ENCODE results near the gene NGRN. TPM values are rescaled to one million over a fixed set of nuclear protein-coding genes. Genes with fewer than 3 reads are reported as not detected.
A peak's percentile ranks its signal among the peaks of the same experiment; 100 is the strongest.

NGRN gene
- total RNA-seq, 1 experiment from 2014 or later, result 93.4 TPM

DNA sequence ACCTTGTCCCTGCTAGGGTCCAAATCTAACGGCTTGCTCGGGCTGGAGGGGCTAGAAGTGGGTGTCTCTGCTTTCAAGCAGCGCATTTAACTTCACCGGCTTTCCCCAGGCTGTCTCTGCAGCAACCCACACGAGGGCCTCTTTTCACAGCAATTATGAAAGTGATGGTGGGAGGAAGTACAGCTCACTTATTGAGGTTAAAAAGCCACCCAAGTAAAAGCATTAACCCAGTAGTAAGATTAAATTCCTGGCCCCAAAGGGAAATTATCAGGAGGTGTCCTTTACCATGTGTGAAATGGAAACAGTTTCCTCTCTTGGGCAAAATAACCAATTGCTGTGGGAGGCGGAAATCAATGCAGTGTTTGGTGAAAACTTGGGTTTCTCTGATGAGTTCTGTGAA lies 41.1 kb downstream of the NGRN start:
- no peak overlapping the region for H3K4me3 ChIP-seq
- no peaks in the 10 kb centered on the region for H3K9me3 ChIP-seq (replicated peaks)
- no peaks in the 10 kb centered on the region for H3K36me3 ChIP-seq
- H3K27me3 ChIP-seq, result no peaks in the 10 kb centered on the region; the same call in 1 of the 2 replicates
- DNase-seq, result no peak
- H3K4me1 ChIP-seq, result no peaks in the 10 kb centered on the region
- H3K27ac ChIP-seq, result no peak overlapping the region

DNA sequence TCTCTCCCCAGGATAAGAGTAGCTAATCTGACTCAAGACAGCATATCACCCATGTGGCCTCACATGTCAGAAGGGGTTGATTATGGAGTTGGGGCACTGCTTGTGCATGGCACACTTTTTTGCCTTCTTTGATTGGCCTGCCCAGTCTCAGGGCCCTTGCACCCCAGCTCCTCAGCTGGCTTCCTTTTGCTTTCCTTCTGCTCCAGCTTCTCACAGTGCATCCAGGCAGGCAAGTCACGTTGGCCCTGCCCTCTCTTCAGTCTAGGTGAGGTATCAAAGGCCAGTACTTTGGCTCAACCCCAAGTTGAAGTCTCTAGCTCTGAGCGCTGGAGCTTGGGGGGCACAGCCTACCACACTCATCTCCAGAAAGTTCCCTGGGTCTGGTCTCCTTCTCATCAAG lies 42.2 kb downstream of the NGRN start:
- no peak for DNase-seq
- Histone ChIP-seq H3K27me3 (no peaks in the 10 kb centered on the region; the same call in 1 of the 2 replicates), H3K9me3 (replicated peaks) (no peaks in the 10 kb centered on the region), H3K36me3 (no peaks in the 10 kb centered on the region), H3K4me1 (no peaks in the 10 kb centered on the region), H3K4me3 (no peak overlapping the region), H3K27ac (no peak overlapping the region)

DNA sequence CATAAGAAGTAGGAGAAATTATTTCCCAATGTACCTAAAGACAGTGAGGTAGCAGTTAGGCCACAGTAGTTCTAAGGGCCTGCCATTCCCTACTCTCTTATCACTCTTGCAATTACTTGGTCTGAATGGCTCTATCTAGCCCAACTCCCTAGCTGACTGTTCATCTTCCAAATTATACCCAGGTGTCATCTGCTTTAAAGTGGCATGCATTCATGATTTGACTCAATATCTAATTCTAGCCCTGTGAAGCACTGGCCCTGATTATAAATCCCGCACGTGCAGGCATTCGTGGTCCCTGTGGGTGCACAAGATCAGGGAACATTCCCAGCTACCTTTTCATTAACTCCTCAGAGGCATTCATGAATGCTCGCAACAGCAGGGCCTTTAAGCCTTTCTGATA lies 43.5 kb downstream of the NGRN start:
- no peak overlapping the region for H3K4me3 ChIP-seq
- no peaks in the 10 kb centered on the region; the same call in 1 of the 2 replicates for H3K27me3 ChIP-seq
- H3K36me3 ChIP-seq, result no peaks in the 10 kb centered on the region
- H3K9me3 ChIP-seq (replicated peaks), result no peaks in the 10 kb centered on the region
- H3K4me1 ChIP-seq, result no peaks in the 10 kb centered on the region
- DNase-seq, result no peak
- no peak overlapping the region for H3K27ac ChIP-seq

DNA sequence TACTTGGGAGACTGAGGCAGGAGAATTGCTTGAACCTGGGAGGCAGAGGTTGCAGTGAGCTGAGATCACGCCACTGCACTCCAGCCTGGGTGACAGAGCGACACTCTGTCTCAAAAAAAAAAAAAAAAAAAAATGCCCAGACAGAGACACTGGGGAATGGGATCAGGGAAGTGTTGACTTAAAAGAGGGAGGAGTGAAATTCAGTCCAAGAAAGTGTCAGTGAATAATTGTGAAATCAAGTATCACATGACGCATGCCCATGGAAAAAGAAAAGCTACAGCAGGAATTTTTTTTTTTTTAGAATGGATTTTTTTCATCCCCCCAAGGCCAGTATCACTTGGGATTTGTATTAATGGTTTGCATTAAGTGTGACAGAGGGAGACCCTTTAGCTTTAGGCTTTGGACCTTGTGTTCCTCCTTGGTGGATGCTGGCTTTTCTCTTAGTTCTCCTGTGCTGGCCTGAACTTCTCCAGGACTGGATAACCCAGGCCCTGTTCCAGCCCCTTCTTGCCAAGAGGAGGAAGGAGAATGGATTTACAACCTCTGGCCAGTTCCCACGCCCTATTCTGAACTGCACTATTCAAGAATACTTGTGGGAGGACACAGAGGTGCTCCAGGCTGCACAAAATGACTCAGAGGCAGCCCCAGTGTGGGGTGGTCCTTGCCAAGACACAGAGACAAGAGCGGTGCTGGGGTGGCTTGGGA lies 50.0 kb downstream of the NGRN start:
- H3K9me3 ChIP-seq (replicated peaks), result no peaks in the 10 kb centered on the region
- H3K27ac ChIP-seq, result no peak overlapping the region
- H3K4me1 ChIP-seq, result no peaks in the 10 kb centered on the region
- H3K4me3 ChIP-seq, result no peak overlapping the region
- no peaks in the 10 kb centered on the region; the same call in 1 of the 2 replicates for H3K27me3 ChIP-seq
- no peaks in the 10 kb centered on the region for H3K36me3 ChIP-seq
- DNase-seq, result no peak

DNA sequence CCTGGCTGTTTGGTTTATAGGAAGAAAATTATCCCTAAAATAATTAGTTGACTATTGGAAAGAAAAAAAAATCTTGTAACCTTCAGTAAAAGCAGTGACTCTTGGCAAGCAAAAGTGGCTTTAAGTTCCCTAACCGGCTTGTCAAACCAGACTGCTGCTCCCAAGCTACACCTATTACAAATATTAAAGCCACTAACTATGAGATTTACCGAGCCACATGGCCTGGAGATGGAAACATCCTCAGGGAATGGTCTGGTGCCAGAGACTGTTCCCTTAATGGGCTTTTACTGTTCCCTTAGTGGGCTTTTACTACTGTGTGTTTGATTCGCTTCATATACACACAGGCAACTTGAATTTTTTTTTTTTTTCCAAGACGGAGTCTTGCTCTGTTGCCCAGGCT lies 50.7 kb downstream of the NGRN start:
- no peaks in the 10 kb centered on the region for H3K4me1 ChIP-seq
- no peaks in the 10 kb centered on the region for H3K9me3 ChIP-seq (replicated peaks)
- no peaks in the 10 kb centered on the region; the same call in 1 of the 2 replicates for H3K27me3 ChIP-seq
- H3K4me3 ChIP-seq, result no peak overlapping the region
- DNase-seq, result no peak
- no peaks in the 10 kb centered on the region for H3K36me3 ChIP-seq
- no peak overlapping the region for H3K27ac ChIP-seq

DNA sequence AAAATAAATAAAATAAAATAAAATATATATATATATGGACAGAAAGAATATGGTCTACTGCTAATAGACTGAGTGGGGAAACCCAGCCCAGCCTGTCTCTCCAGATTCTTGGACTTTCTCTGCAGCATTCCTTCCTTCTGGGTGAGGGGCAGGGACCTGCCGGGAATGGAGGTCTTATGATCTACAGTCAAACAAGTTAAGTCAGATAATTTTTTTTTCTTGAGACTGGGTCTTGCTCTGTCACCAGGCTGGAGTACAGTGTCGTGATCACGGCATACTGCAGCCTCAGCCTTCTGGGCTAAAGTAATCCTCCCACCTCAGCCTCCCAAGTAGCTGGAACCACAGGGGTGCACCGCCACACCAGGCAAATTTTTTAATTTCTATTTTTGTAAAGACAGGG lies 53.1 kb downstream of the NGRN start:
- Histone ChIP-seq H3K36me3 (no peaks in the 10 kb centered on the region), H3K4me3 (no peak overlapping the region), H3K27ac (no peak overlapping the region), H3K9me3 (replicated peaks) (no peaks in the 10 kb centered on the region), H3K4me1 (no peaks in the 10 kb centered on the region), H3K27me3 (no peaks in the 10 kb centered on the region)
- no peak for DNase-seq

DNA sequence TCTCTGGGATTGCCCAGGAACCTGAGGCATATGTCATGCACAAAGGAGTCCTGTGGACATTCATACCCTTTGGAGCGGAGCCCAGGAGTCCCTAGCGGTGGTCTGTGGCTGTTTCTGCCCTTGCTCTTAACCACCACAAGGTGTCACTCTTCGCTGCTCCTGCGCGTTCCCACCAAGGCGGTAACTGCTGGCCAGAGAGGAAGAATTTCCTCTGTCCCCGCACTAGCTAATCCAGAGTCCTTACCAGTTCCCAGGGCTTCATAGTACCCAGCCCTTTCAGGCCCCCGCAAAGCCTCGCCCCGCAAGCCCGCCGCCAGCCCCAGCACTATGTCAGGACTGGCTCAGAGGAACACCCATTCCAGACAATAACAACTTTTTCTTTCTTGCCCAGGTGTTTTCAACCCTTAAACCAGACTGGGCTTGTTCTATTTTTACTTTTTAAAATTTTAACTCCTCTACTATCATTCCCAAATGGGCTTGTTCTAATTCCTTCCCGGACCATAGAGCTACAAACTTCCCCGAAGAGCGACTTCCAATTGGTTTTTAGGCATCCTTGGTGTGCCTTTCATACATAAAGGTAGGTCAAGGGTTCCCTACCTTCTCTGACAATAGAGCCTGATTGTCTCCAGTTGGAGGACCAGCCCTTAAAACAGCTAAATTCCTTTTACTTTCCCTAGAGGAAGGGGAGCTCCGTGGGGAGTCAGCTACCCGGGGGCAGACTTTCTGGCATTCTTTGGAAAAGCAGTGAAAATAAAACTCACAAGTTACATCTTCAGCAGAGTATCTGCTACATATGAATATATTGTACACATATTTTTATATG lies 54.8 kb downstream of the NGRN start:
- Histone ChIP-seq H3K27me3 (no peaks in the 10 kb centered on the region), H3K4me1 (no peaks in the 10 kb centered on the region), H3K27ac (no peak overlapping the region), H3K9me3 (replicated peaks) (no peaks in the 10 kb centered on the region), H3K36me3 (no peaks in the 10 kb centered on the region), H3K4me3 (no peak overlapping the region)
- DNase-seq, result peak; percentile 83 to 95

DNA sequence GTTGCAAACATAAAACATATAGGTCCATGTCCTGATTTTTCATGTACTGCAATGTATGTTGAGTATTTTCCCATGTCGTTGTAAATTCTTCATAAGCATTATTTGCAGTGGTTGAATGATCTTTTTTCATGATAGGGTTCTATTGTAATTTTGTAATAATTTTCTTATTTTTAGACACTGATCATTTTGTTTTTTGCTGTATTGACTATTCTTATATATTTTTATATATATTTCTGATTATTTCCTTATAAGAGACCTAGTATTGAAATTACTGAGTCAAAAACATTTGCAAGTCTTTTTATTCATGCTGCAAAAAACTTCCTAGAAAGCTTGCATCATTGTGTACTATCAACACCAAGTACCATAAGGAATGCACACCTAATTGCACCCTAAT lies 55.4 kb downstream of the NGRN start:
- H3K27ac ChIP-seq, result no peak overlapping the region
- H3K36me3 ChIP-seq, result no peaks in the 10 kb centered on the region
- no peak overlapping the region for H3K4me3 ChIP-seq
- no peaks in the 10 kb centered on the region for H3K4me1 ChIP-seq
- H3K27me3 ChIP-seq, result no peaks in the 10 kb centered on the region
- no peak for DNase-seq
- no peaks in the 10 kb centered on the region for H3K9me3 ChIP-seq (replicated peaks)

Other genes with a start within 250 kb of the NGRN start
- 96.9 and 102 TPM in 2 replicates for gene IDH2, start 163.2 kb upstream of the NGRN start, total RNA-seq (2014; rRNA removed; shearing (Covaris generic))
- 2.1 and 2.2 TPM in 2 replicates for gene SEMA4B, start 64.3 kb upstream of the NGRN start, total RNA-seq (2014; rRNA removed; shearing (Covaris generic))
- 12.7 and 15.6 TPM in 2 replicates for gene CIB1, start 31.7 kb upstream of the NGRN start, total RNA-seq (2014; rRNA removed; shearing (Covaris generic))
- 1.8 and 2.7 TPM in 2 replicates for gene GDPGP1, start 31.5 kb upstream of the NGRN start, total RNA-seq (2014; rRNA removed; shearing (Covaris generic))
- not detected in 2 replicates for gene TTLL13, start 16.1 kb upstream of the NGRN start, total RNA-seq (2014; rRNA removed; shearing (Covaris generic))
- 1.1 and 1.8 TPM in 2 replicates for gene ZNF774, start 86.6 kb downstream of the NGRN start, total RNA-seq (2014; rRNA removed; shearing (Covaris generic))
- 85.0 and 100 TPM in 2 replicates for gene IQGAP1, start 122.6 kb downstream of the NGRN start, total RNA-seq (2014; rRNA removed; shearing (Covaris generic))

Data from SJCRH30 (cell line).